ENCODE measurements around the gene SLCO3A1. TPM values are rescaled to one million over a fixed set of nuclear protein-coding genes. Genes with fewer than 3 reads are reported as not detected.

The SLCO3A1 gene
- total RNA-seq, 2 experiments from 2014 or later, result 4.2 to 4.8 TPM

GRCh38 chr15:92130906-92131305 lies 277.4 kb downstream of the SLCO3A1 start:
- peaks cover 2% of the 10 kb centered on the region for H3K36me3 Mint-ChIP-seq (ENCODE audit: low read depth)
- CTCF ChIA-PET, result no interaction called here

GRCh38 chr15:92132982-92133755 lies 279.7 kb downstream of the SLCO3A1 start:
- H3K27ac Mint-ChIP-seq, result no peak overlapping the region
- no peaks in the 10 kb centered on the region for H3K27me3 Mint-ChIP-seq

More at GRCh38 chr15:92130906-92131305, 277.4 kb downstream of the SLCO3A1 start:
- TF ChIP-seq, protein P1, sequence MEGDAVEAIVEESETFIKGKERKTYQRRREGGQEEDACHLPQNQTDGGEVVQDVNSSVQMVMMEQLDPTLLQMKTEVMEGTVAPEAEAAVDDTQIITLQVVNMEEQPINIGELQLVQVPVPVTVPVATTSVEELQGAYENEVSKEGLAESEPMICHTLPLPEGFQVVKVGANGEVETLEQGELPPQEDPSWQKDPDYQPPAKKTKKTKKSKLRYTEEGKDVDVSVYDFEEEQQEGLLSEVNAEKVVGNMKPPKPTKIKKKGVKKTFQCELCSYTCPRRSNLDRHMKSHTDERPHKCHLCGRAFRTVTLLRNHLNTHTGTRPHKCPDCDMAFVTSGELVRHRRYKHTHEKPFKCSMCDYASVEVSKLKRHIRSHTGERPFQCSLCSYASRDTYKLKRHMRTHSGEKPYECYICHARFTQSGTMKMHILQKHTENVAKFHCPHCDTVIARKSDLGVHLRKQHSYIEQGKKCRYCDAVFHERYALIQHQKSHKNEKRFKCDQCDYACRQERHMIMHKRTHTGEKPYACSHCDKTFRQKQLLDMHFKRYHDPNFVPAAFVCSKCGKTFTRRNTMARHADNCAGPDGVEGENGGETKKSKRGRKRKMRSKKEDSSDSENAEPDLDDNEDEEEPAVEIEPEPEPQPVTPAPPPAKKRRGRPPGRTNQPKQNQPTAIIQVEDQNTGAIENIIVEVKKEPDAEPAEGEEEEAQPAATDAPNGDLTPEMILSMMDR (IDR thresholded peaks at IDR 0.05), result no peak
- ATAC-seq (no peak), DNase-seq (no peak)
- H3K27ac Mint-ChIP-seq, result no peak overlapping the region
- peaks cover 3% of the 10 kb centered on the region for H3K4me1 Mint-ChIP-seq (ENCODE audit: low read depth)
- intact Hi-C loops (cut with micrococcal nuclease), result no loop called here
- POLR2A ChIA-PET, result no interaction called here
- H3K9me3 Mint-ChIP-seq, result no peaks in the 10 kb centered on the region
- H3K4me3 Mint-ChIP-seq, result no peak overlapping the region
- H3K27me3 Mint-ChIP-seq, result no peaks in the 10 kb centered on the region

GRCh38 chr15:92140796-92141195 lies 287.3 kb downstream of the SLCO3A1 start:
- ATAC-seq (no peak), DNase-seq (no peak)
- ChIA-PET CTCF (no interaction called here), POLR2A (no interaction called here)
- no peak overlapping the region for H3K4me3 Mint-ChIP-seq
- TF ChIP-seq, protein P1 (IDR thresholded peaks at IDR 0.05), result no peak
- H3K27me3 Mint-ChIP-seq, result no peaks in the 10 kb centered on the region
- no peaks in the 10 kb centered on the region for H3K4me1 Mint-ChIP-seq (ENCODE audit: low read depth)
- H3K36me3 Mint-ChIP-seq (ENCODE audit: low read depth), result no peaks in the 10 kb centered on the region
- intact Hi-C loops (cut with micrococcal nuclease), result no loop called here
- no peaks in the 10 kb centered on the region for H3K9me3 Mint-ChIP-seq
- H3K27ac Mint-ChIP-seq, result no peak overlapping the region

More at GRCh38 chr15:92132982-92133755, 279.7 kb downstream of the SLCO3A1 start:
- CTCF ChIA-PET, result no interaction called here
- intact Hi-C loops (cut with micrococcal nuclease), result no loop called here
- Mint-ChIP-seq H3K4me1 (ENCODE audit: low read depth) (peaks cover 3% of the 10 kb centered on the region), H3K4me3 (no peak overlapping the region), H3K36me3 (ENCODE audit: low read depth) (peaks cover 2% of the 10 kb centered on the region), H3K9me3 (no peaks in the 10 kb centered on the region)
- ATAC-seq (no peak), DNase-seq (no peak)
- POLR2A ChIA-PET, result no interaction called here
- TF ChIP-seq, protein P1 (IDR thresholded peaks at IDR 0.05), result no peak

GRCh38 chr15:92141607-92142006 lies 288.1 kb downstream of the SLCO3A1 start:
- Mint-ChIP-seq H3K4me3 (no peak overlapping the region), H3K9me3 (no peaks in the 10 kb centered on the region), H3K27me3 (no peaks in the 10 kb centered on the region), H3K4me1 (ENCODE audit: low read depth) (no peaks in the 10 kb centered on the region), H3K36me3 (ENCODE audit: low read depth) (no peaks in the 10 kb centered on the region), H3K27ac (no peak overlapping the region)
- intact Hi-C loops (cut with micrococcal nuclease), result no loop called here
- ATAC-seq (no peak), DNase-seq (no peak)
- ChIA-PET CTCF (interaction anchor here (1.4 kb wide), 1 partner anchor 10 kb away, joined by 4 read pairs; no protein-coding TSS in a partner anchor), POLR2A (no interaction called here)
- TF ChIP-seq, protein P1 (IDR thresholded peaks at IDR 0.05), result no peak

Measured in activated CD8-positive, alpha-beta T cell treated with anti-CD3 and anti-CD28 coated beads for 36 hours (primary cell).